Epithelial cell of esophagus (primary cell): ENCODE results near the gene SWT1.
"Not testable (repeated sequence)": the region's sequence is repeated elsewhere in the genome, so short reads cannot be mapped to it uniquely, and the experiment has no call there.

Source experiments
- DNase-seq: peaks from one replicate; pipeline ENCODE4 v3.0.0; 2010; ENCODE audit warnings: low read depth
- H3K4me3 ChIP-seq: 2 replicates; pipeline ENCODE4 v1.5.1; 2011; ENCODE audit warnings: mild to moderate bottlenecking, low read length, control low read depth
- TF ChIP-seq, protein P1 (sequence below): IDR thresholded peaks from 2 replicates; pipeline ENCODE4 v1.5.1; 2011; ENCODE audit warnings: low read depth, mild to moderate bottlenecking, low read length, control low read depth, inconsistent platforms; ENCODE audit not compliant: insufficient read depth; ENCODE audit errors: missing control alignments

SWT1 gene

DNA sequence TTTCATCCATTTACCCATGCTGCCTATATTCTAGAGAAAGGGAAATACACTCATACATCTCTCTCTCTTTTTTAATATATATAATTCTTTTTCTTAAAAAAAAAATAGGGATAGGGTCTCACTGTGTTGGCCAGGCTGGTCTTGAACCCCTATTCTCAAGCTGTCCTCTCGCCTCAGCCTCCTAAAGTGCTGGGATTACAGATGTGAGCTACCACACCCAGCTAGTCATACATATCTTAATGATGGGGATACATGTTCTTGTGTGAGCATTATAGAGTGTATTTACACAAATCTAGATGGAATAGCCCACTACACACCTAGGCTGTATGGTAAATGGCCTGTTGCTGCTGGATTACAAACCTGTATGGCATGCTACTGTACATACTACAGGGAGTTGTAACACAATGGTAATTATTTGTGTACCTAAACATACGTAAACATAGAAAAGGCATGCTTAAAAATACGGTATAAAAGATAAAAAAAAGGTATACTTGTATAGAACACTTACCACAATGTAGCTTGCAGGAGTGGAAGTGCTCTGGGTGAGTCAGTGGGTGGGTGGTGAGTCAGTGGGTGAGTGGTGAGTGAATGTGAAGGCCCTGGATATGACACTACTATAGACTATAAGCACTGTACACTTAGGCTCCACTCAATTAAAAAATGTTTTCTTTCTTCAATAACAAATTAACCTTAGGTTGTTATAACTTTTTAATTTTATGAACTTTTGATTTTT lies 87.2 kb downstream of the SWT1 start:
- DNase-seq, result peak; percentile 93
- TF ChIP-seq, protein P1, sequence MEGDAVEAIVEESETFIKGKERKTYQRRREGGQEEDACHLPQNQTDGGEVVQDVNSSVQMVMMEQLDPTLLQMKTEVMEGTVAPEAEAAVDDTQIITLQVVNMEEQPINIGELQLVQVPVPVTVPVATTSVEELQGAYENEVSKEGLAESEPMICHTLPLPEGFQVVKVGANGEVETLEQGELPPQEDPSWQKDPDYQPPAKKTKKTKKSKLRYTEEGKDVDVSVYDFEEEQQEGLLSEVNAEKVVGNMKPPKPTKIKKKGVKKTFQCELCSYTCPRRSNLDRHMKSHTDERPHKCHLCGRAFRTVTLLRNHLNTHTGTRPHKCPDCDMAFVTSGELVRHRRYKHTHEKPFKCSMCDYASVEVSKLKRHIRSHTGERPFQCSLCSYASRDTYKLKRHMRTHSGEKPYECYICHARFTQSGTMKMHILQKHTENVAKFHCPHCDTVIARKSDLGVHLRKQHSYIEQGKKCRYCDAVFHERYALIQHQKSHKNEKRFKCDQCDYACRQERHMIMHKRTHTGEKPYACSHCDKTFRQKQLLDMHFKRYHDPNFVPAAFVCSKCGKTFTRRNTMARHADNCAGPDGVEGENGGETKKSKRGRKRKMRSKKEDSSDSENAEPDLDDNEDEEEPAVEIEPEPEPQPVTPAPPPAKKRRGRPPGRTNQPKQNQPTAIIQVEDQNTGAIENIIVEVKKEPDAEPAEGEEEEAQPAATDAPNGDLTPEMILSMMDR, result no peak
- no peak overlapping the region for H3K4me3 ChIP-seq

- DNase-seq, result no peak
- H3K4me3 ChIP-seq, result no peak overlapping the region
- TF ChIP-seq, protein P1, result no peak
Observed at GRCh38 chr1:185245466-185245865, 88.5 kb downstream of the SWT1 start.

DNA sequence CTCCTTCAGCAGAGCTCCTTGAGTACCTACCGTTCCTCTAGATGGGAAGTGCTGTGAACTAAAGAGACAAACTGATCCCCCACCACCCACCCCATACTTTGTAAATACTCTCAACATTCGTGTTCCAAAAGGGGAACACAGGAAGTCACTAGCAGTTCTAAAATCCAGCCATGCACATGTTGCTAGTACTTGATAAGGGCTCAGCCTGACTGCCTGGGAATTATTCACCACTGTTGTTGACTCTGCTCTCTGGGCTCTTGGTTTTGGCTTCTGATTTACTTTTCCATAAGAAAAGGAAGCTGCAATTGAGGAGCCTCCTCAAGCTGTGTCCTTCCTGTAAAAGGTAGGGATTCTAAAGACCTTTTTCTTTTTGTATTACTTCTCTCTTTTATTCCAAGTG lies 92.6 kb downstream of the SWT1 start:
- TF ChIP-seq, protein P1, result no peak
- DNase-seq, result no peak
- H3K4me3 ChIP-seq, result no peak overlapping the region

GRCh38 chr1:185250063-185250462 lies 93.1 kb downstream of the SWT1 start:
- no peak for DNase-seq
- TF ChIP-seq, protein P1, result no peak
- H3K4me3 ChIP-seq, result no peak overlapping the region

DNA sequence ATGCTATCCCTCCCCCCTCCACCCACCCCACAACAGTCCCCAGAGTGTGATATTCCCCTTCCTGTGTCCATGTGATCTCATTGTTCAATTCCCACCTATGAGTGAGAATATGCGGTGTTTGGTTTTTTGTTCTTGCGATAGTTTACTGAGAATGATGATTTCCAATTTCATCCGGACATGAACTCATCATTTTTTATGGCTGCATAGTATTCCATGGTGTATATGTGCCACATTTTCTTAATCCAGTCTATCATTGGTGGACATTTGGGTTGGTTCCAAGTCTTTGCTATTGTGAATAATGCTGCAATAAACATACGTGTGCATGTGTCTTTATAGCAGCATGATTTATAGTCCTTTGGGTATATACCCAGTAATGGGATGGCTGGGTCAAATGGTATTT lies 95.0 kb downstream of the SWT1 start:
- not testable (repeated sequence) for H3K4me3 ChIP-seq, DNase-seq

DNA sequence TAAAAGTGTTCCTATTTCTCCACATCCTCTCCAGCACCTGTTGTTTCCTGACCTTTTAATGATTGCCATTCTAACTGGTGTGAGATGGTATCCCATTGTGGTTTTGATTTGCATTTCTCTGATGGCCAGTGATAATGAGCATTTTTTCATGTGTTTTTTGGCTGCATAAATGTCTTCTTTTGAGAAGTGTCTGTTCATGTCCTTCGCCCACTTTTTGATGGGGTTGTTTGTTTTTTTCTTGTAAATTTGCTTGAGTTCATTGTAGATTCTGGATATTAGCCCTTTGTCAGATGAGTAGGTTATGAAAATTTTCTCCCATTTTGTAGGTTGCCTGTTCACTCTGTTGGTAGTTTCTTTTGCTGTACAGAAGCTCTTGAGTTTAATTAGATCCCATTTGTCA lies 95.4 kb downstream of the SWT1 start:
- DNase-seq, H3K4me3 ChIP-seq: not testable (repeated sequence)

DNA sequence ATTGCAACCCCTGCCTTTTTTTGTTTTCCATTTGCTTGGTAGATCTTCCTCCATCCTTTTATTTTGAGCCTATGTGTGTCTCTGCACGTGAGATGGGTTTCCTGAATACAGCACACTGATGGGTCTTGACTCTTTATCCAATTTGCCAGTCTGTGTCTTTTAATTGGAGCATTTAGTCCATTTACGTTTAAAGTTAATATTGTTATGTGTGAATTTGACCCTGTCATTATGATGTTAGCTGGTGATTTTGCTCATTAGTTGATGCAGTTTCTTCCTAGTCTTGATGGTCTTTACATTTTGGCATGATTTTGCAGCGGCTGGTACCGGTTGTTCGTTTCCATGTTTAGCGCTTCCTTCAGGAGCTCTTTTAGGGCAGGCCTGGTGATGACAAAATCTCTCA lies 98.6 kb downstream of the SWT1 start:
- DNase-seq, H3K4me3 ChIP-seq: not testable (repeated sequence)

GRCh38 chr1:185257116-185257949 lies 100.4 kb downstream of the SWT1 start:
- DNase-seq, H3K4me3 ChIP-seq: not testable (repeated sequence)

- H3K4me3 ChIP-seq, result no peak overlapping the region
- DNase-seq, result peak; percentile 65
- TF ChIP-seq, protein P1, result no peak
Observed at GRCh38 chr1:185257950-185258208, 100.9 kb downstream of the SWT1 start.
